HG03108 (cell line): Measurements from ENCODE around the gene COX4I2.
"Not testable (repeated sequence)": the region's sequence is repeated elsewhere in the genome, so short reads cannot be mapped to it uniquely, and the experiment has no call there.

Experiments used
- ATAC-seq: cut with Tn5 transposase; IDR thresholded peaks from one replicate; pipeline ENCODE4 v1.9.1; 2021; ENCODE audit warnings: moderate library complexity; ENCODE audit not compliant: unreplicated experiment

The COX4I2 gene

GRCh38 chr20:31607640-31608250, 30.0 kb upstream of the COX4I2 start:
- ATAC-seq, result no peak

GRCh38 chr20:31608251-31608945, 29.3 kb upstream of the COX4I2 start:
- no peak for ATAC-seq

GRCh38 chr20:31612271-31612640, 25.5 kb upstream of the COX4I2 start:
- not testable (repeated sequence) for ATAC-seq

DNA sequence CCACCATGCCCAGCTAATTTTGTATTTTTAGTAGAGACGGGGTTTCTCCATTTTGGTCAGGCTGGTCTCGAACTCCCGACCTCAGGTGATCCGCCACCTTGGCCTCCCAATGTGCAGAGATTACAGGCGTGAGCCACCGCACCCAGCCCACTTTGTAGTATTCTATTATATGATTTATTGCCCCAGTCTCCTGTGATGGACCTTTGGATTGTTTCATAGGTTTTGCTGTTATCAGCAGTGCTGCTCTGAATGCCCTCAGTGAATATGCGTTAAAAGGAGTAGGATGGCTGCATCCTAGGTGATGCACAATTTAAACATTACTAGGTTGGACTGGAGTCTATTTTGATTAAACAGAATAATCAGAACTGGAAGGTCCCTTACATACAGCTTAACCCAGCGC, 22.3 kb upstream of the COX4I2 start:
- ATAC-seq, result no peak

DNA sequence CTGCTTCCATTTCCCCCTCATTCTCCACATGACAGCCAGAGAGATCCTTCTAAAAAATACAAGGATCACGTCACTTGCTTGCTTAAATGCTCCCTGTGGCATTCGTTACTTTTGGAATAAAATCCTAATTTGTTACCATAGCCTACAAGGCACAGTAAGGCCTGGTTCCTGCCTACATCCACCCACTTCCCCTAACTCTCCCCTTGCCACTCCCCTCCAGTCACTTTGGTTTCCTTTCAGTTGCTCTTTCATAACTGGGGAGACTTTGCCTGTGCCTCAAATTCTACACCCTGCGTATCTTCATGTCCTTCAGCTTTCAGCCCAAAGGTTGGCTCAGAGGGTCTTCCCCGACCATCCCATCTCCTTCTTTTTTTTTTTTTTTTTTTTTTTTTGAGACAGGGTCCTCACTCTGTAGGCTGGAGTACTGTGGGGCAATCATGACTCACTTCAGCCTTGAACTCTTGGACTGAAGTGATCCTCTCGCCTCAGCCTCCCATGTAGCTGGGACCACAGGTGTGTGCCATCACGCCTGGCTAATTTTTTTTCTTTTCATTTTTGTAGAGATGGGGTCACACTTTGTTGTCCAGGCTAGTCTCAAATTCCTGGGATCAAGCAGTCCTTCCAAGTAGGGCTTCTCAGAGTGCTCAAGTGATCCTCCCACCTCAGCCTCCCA, 20.1 kb upstream of the COX4I2 start:
- no peak for ATAC-seq

- no peak for ATAC-seq
Measured at GRCh38 chr20:31620246-31620645, 17.5 kb upstream of the COX4I2 start.

DNA sequence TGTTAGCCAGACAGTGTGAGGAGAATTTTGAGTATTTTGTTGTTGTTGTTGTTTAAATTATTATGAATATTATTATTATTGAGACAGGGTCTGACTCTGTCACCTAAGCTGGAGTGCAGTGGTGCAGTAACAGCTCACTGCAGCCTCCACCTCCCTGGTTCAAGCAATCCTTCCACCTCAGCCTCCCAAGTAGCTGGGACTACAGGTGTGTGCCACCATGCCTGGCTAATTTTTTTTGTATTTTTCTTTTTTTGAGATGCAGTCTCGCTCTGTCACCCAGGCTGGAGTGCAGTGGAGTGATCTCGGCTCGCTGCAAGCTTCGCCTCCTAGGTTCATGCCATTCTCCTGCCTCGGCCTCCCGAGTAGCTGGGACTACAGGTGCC, 14.6 kb upstream of the COX4I2 start:
- not testable (repeated sequence) for ATAC-seq

- not testable (repeated sequence) for ATAC-seq
Measured at GRCh38 chr20:31626534-31626933, 11.2 kb upstream of the COX4I2 start.

- ATAC-seq, result not testable (repeated sequence)
Measured at GRCh38 chr20:31628057-31628456, 9.7 kb upstream of the COX4I2 start.

GRCh38 chr20:31630187-31630790, 7.4 kb upstream of the COX4I2 start:
- no peak for ATAC-seq

- ATAC-seq, result no peak
Measured at GRCh38 chr20:31632548-31633338, 5.0 kb upstream of the COX4I2 start.

GRCh38 chr20:31633339-31633914, 4.3 kb upstream of the COX4I2 start:
- no peak for ATAC-seq

DNA sequence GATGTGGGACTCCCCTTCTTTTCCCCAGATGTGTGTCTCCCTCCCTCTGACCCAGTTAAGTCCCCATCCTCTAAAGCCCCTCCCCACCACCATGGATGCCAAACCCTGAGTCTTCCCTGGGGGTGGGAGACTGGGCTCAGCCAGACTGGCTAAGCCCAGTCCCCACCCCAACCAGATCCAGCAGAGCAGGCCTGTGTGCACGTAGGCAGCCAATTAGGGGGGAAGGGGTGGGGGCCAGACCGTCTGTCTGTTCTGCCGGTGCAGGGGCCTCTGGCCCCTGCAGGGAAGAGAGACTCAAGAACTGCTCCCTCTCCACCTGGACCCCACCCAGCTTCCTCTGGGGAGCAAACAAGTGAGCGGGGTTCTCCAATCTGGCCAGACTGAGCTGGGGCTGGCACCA, 605 bp downstream of the COX4I2 start:
- ATAC-seq, result no peak

DNA sequence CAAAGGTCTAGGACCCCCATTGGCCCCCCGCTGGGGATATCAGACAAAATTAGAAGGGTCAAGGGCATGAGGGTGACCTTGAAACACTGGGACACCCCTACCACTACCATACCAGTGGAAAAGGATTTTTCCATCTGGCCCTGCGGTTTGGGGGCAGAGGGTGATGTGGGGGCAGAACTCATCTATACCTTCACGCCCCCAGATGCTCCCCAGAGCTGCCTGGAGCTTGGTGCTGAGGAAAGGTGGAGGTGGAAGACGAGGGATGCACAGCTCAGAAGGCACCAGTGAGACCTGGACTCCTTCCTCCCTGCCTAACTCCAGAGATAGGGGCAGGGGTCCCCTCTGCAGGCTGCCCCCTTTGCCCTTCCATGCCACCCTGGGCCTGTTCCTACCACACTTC, 1.1 kb downstream of the COX4I2 start:
- ATAC-seq, result no peak

DNA sequence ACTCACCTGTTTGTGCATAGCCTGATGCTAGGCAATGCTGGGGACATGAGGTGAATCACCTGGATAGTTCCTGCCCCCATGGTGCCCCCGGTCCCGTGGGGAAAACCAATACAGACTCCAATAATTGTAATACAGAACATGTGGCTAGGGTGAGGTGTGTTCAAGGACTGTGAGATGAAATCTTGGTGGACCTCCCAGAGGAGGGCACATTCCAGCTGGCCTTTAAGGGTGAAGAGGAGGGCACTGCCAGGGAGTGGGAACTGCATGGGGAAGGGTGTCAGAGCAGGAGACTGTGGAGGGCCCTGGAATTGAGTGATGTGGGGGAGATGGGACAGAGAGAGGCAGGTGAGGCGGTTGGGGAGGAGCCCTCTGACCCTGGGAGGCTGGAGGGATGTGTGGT, 2.5 kb downstream of the COX4I2 start:
- ATAC-seq, result no peak

- ATAC-seq, result no peak
Measured at GRCh38 chr20:31641391-31641790, 3.7 kb downstream of the COX4I2 start.

- no peak for ATAC-seq
Measured at GRCh38 chr20:31642837-31643236, 5.1 kb downstream of the COX4I2 start.

- ATAC-seq, result no peak
Measured at GRCh38 chr20:31643522-31643921, 5.8 kb downstream of the COX4I2 start.

DNA sequence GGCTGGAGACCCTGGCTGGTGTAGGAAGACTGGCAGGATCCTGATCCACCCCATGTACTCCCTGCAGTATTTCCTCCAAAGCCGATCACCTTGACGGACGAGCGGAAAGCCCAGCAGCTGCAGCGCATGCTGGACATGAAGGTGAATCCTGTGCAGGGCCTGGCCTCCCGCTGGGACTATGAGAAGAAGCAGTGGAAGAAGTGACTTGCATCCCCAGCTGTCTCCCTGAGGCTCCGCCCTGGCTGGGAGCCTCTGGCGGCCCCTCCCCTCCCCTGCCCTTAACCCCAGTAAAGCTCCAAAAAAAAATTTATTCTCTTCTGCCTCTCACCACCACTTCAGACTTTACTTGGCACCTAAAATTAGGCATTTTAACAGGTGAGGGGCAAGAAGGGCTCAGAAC, 7.0 kb downstream of the COX4I2 start:
- no peak for ATAC-seq

DNA sequence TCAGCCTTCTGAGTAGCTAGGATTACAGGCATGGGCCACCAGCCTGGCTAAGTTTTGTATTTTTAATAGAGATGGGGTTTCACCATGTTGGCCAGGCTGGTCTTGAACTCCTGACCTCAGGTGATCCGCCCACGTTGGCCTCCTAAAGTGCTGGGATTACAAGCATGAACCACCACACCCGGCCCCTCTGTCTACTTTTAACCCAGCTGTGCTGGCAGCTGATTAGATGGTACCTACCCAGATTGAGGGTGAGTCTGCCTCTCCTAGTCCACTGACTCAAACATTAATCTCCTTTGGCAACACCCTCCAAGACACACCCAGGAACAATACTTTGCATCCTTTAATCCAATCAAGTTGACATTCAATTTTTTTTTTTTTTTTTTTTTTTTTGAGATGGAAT, 10.4 kb downstream of the COX4I2 start:
- ATAC-seq, result not testable (repeated sequence)

DNA sequence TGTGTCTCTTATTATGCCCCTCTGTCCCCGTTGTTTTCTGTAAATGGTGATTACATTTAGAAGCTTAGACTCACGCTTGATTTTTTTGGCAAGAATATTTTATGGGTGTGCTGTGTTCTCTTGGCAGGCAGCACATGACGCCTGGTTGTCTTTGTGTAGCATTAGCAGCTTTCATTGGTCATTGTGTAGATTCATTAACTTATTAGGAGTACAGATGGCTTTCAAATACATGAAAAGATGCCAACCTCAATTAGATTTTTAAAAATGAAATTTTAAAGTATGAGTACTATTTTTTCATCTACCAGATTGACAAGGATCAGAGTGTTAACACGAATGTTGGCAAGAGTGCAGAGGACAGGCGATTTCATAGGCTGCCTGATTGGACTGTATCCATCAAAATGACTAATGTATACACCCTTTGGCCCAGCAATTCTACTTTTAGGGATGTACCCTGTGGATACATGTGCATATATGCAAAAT, 15.2 kb downstream of the COX4I2 start:
- ATAC-seq, result no peak
